Activated naive CD4-positive, alpha-beta T cell (primary cell): ENCODE results near the gene MAP4K2.
"Not testable (repeated sequence)": the region's sequence is repeated elsewhere in the genome, so short reads cannot be mapped to it uniquely, and the experiment has no call there.

Source experiments
- DNase-seq, 4 experiments: peaks; one replicate each; lab custom pipeline; 2025; lab: John Stamatoyannopoulos, UW

The MAP4K2 gene

DNA sequence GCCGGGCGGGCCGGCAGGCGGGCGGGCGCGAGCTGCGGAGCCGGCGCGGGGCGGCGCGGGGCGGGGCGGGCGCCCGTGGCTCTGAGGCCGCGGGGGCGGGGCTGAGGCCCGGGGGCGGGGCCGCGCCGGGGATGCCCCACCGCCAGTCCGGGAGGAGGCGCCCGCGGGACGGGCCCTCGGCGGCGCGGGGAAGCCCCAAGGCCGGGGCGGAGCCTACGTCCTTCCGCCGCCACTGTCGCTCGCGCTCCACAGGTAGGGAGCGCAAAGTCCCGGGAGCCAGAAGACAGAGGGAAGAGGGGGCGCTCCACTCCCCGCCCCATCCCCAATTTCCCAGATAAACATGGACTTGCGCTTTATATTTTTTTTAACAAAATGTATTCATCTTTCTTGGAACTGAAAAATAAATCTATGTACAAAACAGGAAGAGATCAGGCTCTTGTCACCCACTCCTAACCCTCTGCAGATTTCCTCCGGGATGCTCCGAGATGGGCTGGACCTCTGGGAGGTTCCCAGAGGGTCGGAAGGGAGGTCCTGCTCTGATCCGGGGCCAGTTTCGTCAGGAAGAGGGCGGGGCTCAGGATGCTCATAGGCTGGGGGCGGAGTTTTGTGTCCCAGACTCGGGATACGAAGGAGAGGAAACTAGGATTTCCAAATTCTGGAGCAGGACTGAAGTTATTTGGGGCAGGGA lies at the start of gene MAP4K2:
Gene MAP4K2, minus strand, starts transcription at position 57 of the 688 bp plus-strand sequence. CDS start 65 bp downstream, outside the sequence.
- DNase-seq = peak; percentile 44 to 87 (median 62)

DNA sequence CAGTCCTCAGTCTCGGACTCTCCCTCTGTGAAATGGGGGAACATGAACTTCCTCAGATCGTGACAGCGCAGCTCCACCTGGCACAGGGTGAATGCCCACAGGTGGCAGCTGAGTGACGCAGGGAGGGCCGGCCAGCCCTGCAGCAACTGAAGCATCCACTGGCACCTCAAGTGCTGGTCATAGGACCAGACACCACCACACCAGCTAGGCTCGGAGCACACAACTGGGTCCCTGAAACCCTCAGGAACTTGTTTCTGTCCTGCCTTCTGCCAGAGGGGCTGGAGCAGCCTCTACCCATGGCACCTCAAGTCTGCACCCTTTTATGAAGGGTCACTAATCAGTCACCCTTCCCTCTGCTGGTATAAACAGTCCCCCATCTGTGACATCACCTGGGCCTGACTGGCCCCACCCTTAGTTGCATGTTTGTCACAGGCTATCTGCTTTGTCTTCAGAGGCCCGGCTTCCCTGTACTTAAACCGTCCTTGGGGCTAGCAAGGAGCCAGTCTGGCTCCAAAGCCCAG lies 48.9 kb upstream of the MAP4K2 start:
- no peak for DNase-seq

DNA sequence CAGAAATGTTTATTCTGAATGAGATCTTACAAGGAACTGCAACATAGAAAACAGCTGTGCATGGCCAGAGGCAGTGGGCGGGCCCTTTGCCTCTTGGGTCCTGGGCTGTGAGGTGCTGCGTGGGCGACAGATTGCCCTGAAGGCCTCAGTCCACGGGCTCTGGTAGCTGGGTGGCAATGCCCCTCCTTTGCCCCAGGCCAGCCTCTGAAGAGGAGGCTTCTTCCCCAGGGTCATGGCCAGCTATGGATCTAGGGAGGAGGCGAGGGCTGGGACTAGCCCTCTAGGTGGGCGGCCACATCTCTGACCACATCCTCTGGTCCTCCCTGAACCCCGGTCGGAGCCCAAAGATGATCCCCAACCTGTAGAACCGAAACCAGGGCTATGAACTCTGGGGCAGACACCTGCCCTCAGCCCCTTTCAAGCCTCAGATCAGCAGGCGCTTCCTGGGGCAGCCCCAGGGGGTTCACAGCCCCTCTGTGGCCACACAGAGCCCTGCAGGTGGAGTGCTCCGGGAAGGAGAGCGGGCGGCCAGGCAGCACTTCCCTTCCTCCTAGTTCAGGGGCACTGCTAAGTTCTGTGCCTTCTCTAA lies 48.1 kb upstream of the MAP4K2 start:
- no peak for DNase-seq

DNA sequence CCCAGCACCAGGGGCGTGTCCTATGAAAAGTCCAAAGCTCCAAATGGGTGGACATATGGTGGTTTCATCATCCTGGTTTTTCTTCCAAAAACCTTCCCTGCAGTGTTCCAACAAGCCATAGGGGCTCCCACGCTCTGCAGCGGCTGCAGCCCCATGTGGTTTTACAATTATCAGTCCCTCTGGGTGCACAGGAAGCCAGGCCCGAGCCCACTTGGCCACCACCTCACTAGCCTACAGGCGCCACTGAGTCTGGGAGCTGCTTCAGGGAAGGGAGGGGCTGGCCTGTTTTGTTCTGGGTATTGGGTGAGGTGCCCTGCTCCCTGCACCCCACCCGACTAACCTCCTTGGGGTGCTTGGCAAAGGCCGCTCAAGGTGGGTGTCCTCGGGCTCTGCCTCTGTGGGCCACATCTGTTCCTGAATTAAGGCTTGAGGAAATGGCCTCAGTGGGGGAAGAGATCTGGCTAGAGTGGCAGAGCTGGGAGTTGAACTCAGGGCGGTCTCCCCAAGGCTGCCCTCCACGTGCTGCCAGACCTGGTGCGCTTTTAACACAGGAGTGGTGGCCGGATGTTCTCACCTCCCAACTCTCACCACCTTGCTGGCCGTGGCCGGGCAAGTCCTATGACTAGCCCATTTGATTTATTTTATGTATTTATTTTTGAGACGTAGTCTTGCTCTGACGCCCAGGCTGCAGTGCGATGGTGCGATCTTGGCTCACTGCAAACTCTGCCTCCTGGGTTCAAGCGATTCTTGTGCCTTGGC lies 46.8 kb upstream of the MAP4K2 start:
- no peak for DNase-seq

DNA sequence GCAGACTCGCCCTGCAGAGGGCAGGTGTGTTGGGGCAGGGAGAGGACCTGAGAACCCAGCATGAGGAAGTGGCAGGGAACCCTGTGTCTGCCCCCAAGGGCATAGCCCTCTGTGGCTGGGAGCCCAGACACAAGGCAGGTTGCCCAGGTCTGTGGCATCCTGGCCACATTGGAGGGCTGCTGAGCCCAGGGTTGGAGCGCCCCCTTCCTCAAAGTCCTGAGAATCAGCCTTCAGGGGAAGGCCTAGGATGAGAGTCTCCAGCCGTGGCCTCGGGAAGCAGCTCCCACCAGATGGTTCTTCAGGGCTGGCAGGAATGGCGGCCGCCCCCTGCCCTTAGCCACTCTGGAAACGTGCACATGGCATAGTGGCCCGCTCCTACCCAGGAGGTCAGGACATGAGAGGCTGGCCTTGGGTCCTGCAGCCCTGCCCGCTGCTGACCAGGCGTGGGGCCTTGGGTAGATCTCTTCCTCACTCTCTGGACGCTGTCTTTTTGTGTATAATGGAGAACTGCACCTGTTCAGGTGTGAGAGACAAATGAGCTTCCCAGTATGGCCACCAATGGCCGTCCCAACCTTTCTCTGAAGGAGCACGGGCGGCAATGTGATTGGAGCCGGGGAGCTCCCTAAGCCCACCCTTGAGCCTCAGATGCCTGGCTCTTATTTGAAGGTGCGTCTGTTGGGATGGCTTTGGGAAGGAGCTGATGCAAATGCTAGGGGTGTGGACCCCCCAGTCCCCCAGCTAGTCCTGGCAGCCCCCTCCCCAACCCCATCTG lies 46.0 kb upstream of the MAP4K2 start:
- no peak for DNase-seq

DNA sequence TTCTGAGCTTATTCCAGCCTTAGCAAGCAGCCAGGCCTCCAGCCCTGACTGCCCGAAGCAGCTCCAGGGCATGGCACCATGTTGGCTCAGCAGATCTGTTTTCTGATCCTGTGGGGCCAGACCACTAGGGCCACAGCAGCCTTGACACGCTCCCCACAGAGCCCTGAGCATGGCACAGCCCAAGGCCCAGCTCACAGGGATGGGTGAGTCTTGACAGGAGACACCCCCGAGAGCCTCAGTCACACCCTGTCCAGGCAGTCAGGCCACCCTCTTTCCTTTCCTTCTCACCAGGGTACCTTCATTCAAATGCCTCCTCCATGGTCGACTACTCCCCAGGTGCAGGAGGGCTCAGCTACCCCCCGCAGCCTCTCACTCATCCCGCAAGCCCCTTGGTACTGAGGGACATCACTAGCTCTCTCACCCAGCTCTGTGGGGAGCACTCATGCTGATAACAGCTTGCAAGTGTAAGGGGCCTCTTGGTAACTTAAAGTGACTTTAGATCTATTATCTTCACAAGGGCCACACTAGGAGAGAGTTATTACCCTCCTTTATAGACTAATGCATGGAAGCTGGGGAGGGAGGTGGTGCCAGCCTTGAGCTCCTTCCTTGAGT lies 45.3 kb upstream of the MAP4K2 start:
- DNase-seq = no peak

DNA sequence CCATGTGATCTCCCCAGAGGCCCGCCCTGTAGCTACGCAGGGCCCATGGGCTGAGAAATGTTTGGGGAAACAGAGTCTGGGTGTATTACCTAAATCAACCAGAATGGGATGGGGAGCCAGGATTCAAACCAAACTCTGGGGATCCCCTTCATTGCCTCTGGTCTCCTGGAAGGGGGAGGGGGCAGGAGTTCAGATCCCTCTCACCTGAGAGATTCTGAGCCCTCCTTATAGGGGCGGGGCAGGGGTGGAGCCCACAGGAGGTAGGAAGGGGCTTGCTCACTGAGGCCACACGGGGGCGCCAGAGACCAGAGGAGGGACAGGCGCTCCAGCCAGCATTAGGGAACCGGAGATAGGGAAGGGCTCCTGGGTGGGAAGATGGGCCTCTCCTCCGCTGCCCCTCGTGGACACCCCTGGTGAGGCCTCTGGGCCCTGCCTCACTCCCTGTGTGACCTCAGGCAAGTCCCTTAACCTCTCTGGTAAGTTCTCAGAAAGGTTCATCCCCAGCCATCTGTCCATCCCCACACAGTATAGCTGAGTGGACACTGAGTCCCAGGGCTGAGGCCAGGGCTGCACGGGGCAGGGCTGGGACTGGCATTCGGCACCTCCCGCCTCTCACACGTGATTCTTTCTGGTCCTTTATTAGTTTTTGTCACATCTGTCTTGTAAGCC lies 44.1 kb upstream of the MAP4K2 start:
- DNase-seq = peak; percentile 73 to 94 (median 90)

DNA sequence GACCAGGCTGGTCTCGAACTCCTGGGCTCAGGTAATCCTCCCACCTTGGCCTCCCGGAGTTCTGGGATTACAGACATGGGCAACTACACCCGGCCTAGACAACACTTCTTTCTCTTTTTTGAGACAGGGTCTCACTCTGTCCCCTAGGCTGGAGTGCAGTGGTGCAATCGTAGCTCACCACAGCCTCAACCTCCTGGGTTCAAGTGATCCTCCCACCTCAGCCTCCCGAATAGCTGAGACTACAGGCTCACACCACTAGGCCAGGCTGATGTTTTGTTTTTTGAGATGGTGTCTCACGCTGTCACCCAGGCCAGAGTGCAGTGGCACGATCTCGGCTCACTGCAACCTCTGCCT lies 42.7 kb upstream of the MAP4K2 start:
- DNase-seq = not testable (repeated sequence)

DNA sequence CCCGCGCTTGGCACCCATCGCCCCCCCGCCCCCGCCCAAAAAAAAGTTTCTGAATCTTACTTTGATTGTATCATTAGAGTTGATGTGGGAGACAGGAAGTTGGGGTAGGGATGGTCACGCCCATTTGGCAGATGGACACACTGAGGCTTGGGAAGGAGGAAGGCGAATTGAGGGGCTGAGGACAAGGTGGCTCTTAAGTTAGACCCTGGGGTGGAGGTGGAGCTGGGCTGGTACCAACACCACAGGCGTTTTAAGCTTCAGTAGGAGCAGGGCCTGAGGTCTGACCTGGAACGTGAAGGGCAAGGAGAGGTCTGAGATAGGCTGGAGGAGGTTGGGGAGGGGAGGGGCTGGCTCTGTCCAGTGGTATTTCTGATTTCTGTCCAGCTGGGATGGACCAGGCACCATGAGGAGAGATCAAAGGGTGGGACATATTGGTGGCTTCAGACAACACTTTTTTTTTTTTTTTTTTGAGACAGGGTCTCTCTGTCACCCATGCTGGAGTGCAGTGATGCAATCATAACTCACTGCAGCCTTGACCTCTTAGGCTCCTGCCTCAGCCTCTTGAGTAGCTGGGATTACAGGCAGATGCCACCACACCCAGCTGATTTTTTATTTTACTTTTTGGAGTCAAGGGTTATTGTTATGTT lies 42.2 kb upstream of the MAP4K2 start:
- no peak for DNase-seq

DNA sequence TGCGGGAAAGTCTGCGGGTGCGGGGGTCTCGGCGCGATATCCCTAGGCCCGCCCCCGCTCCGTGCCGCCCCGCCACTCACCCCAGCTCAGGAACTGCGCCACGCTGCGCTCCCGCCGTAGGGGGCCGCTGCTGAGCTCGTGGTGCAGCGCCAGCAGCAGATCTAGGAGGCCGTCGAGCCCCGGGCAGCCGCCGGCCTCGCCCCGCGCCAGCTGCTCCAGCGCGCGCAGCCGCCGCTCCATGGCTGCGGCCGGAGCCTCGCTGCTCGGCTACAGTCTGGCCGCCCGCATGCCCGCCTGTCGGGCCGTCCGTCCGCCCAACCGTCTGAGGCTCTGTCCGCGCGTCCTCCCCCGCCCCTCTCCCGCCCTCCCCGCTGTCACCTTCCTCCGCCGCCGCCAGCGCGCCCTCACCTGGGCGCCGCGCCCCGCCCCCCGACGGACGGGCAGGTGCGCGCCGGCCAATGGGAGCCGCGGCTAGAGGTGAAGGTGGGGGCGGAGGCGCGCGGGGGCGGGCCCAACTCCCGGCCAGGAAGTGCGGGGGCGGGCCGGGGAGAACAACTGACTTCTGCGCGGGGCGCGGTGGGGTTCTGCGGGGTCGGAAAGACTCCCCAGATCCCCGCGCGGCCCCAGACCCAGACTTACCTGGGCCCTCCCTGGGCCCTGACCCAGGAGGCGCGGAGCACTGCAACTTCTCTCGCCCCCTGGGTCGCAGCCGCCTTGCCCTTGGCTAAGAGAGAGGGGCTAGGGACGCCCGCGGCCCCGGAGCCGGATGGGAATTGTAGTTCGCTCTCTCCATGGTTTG lies 41.5 kb upstream of the MAP4K2 start, which contains the start of gene CDC42BPG:
Gene CDC42BPG, minus strand, starts transcription at position 324 of the 799 bp plus-strand sequence. Its CDS starts 84 bp downstream, at position 240.
- DNase-seq = peak in 3 of 4 experiments; percentile 35 to 71 (median 58)

DNA sequence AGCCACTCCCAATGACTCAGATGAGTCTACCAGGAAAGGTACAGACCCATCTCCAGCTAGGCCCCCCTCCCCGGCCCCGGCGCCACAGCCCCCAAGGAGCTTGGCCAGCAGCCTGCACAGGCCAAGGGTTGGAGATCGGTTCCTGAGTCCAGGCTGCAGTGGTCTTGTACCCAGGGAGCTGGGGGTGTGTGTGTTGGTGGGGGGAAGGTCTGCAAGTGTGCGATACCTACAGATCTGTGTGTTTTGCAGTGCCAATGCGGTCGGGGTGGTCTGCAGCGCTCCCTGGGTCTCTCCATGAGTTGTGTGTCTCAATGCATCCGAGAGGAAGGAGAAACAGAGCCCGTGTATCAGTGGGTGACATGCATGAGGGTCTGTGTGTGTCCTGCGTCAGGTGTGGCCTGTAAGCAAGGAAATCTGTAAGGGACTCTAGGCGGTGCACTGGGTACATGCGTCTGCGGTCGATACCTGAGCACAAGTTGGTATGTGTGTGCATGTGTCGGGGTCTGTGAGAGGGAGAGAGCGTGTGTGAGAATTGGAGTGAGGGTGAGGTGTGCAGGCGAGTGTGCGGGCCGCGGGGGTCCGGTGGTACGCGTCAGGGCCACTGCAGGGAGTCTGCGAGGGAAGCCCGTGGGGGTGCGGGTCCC lies 40.8 kb upstream of the MAP4K2 start:
- DNase-seq = no peak

DNA sequence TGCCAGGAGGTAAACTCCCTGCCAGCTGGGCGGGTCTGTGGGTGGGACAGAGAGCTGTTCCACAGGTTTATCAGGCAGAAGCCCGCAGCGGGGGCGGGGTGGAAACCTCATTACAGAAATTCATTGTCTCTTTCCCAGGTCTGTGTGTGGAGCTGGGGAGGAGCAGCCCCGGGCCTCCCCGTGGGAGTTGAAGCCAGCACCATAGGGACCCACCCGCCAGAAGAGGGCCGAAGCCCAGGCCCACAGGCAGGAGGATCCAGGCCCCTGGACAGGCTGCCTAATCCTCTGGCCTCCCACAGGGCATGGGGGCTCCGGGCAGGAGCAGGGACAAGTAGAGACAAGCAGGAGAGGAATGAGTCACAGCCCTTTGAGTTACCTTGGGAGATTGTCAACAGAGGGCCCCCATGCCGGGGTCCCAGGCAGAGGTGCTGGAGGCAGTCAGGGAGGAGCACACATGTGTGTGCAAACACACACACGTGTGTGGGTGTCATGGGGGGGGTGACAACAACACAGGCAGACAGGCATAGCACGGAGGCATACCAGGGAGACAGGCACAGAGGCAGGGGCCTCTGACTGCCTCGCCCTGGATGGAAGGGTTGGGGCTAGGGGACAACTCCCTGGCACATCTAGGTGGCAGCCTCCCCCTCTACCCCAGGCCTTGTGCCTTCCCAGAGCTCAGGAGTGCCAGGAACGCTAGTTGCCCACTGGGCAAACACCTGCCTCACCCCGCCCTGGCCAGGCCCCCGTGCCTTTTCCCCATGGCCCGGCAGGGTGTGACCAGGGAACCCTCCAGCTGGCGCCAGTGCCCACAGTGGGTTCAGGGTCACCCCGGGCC lies 40.1 kb upstream of the MAP4K2 start:
- DNase-seq = no peak

DNA sequence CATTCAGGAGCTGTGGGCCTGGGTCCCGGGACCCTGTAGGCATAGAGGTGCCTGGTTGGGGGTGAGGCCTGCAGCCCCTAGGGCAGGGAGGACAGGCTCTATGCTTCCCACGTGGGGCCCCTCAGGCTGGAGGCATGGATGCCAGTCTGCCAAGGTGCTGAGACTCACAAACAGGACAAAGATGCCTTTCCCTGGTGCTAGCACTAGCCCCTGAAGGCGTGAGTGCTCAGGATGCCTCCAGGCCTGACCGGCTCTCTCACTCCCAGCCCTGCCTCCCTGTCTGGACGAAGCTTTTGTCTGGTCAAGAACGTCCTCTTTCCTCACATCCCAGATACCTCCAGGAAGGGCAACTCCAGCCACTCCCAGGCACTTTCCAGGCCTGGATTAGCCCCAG lies 39.3 kb upstream of the MAP4K2 start:
- DNase-seq = no peak

DNA sequence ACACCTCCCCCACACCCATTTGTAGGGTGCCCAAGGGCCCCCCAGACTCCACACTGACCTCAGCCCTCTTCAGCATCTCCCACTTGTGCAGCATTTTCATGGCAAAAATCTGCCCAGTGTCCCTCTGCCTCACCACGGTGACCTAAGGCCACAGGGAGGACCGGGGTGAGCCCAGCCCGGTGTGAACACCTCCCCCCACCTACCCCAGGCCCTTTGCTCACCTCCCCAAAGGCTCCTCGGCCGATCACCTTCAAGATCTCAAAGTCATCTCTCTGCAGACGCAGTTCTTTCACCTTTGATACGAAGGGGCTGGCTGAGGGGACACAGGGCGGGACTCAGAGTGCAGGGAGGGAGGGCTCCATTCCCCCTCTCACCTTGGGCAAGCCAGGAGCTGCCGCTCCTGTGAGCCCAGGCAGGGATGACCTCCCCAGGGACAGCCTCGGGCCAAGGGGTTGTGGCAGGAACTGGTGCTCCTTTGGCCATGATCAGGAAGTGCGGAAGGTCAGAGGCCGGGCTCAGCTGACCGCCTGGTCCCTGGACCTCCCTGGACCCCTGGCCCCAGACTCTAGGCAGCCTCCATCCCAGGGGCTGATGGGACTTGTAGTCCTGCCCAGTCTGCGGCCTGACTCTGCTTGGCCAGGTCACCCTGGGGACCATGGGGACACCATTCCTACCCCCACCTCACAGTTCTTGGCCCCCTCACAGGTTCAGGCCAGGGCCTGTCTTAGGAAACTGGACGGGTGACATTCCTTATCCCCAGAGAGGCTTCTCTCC lies 38.8 kb upstream of the MAP4K2 start:
- no peak for DNase-seq

DNA sequence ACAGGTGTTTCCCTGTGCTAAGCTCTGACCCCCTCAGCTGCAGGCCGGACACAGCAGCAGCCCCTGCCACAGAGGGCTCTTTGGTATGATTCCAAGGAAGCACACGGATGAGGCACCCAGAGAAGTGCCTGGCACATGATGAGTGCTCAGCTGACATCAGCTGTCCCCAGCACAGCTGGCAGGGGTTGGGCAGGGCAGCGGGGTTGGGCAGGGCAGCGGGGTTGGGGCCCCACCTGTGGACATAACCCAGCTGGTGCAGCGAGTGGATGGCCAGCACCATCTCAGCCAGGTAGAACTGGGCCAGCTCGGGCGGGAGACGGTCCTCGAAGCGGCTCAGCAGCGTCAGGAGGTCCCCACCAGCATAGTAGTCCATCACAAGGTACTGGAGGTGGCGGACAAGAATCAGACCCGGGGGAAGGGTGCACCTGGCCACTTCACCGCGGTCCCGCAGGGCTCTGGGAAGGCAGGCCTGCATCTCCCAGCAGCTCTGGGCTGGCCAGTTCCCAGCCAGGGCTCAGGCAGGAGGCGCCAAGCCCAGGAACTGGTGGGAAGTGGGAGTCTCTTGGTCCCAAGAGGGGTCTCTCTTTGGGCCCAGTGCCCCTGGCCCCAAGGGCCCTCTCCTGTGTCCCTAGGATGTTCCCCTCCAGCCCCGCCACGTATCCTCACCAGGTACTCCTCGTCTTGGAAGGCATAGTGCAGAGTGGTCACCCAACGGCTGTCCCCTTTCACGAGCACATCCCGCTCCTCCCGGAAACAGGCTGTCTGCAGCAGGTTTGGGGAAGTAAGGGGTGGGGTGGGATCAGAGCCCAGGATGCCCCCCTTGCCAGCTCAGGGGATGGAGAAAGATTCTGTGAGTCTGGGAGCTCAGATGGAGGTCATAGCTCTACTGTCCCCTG lies 37.1 kb upstream of the MAP4K2 start:
- no peak for DNase-seq

DNA sequence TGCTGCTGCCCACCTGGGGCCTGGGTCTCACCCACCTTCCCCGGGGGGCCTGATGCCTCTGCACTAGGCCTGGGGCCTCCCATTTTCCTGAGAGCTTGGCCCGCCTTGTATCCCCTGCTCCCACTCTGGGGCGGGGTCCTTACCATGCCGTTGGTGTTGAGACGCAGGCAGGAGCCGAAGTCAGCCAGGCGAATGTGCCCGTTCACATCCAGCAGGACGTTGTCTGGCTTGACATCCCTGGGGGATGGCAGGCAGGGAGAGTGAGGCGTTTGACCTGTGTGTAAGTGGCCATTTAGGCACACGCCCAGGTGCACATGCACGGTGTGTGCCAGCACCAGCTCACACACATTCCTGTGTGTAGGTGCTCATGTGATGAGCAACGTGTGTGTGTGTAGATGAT lies 36.3 kb upstream of the MAP4K2 start:
- no peak for DNase-seq
